B cell (primary cell): ENCODE measurements around the gene ANKRD29.

Experiments used
- EZH2 ChIP-seq: IDR thresholded peaks from 2 replicates; pipeline ENCODE4 v1.6.1; 2012; ENCODE audit warnings: borderline replicate concordance, low read depth, mild to moderate bottlenecking, moderate library complexity, low read length; ENCODE audit not compliant: insufficient read depth, poor library complexity, severe bottlenecking
- TF ChIP-seq, protein P1 (sequence below): fragments of 200-600 bp; IDR thresholded peaks from one replicate; pipeline ENCODE4 v1.8.0; 2022; ENCODE audit warnings: antibody characterized with exemption, mild to moderate bottlenecking

DNA sequence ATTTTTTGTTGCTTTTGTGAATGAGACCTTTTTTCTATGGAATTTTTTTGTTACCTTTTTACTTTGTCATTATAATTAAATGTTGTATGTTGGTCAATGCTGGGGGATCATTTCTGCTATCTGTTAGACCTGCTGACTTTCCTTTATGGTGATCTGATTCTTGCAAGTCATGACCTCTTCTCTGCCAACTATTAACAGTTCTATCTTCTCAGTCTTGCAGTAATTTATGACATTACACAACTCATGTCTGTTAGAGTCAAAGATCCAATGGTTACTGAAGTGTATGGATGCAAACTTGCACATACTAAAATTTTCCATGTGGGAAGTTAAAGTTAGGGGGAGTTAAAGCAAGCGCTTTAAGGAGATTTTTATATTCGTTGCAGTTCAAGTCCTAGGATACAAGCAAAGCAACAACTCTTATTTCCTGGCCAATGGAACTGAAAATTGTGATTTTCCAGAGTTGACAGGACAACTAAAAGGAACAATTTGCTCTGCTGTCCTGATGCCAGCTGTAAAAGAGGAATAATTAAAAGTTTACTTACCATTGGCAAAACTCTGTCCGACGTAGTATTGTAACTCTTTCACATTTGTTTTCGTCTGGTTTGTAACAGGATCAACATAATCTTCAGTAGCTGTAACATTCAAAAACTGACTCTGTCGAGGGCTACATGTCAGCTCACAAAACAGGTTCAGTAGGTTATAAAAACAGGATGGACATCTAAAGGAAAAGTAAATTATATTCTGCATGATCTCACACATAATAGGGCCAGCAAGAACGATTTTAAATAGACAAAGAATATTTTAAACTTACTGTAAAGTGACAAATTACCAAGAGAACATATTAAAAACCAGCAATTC, 94.2 kb downstream of the ANKRD29 start:
- TF ChIP-seq, protein P1, sequence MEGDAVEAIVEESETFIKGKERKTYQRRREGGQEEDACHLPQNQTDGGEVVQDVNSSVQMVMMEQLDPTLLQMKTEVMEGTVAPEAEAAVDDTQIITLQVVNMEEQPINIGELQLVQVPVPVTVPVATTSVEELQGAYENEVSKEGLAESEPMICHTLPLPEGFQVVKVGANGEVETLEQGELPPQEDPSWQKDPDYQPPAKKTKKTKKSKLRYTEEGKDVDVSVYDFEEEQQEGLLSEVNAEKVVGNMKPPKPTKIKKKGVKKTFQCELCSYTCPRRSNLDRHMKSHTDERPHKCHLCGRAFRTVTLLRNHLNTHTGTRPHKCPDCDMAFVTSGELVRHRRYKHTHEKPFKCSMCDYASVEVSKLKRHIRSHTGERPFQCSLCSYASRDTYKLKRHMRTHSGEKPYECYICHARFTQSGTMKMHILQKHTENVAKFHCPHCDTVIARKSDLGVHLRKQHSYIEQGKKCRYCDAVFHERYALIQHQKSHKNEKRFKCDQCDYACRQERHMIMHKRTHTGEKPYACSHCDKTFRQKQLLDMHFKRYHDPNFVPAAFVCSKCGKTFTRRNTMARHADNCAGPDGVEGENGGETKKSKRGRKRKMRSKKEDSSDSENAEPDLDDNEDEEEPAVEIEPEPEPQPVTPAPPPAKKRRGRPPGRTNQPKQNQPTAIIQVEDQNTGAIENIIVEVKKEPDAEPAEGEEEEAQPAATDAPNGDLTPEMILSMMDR, result no peak
- TF ChIP-seq EZH2, result no peak
